Body of pancreas (tissue), 4 donors: ENCODE results near the gene DMD. TPM values are rescaled to one million over a fixed set of nuclear protein-coding genes. Genes with fewer than 3 reads are reported as not detected.
"Not testable (repeated sequence)": the region's sequence is repeated elsewhere in the genome, so short reads cannot be mapped to it uniquely, and the experiment has no call there.

Experiments
- ATAC-seq: fragments of 150-250 bp; one replicate; pipeline ENCODE4 v1.9.1; 2016
- DNase-seq, 4 donors: peaks; one replicate each; pipeline ENCODE4 v3.0.0-alpha.2; 2019
- H3K27ac ChIP-seq, 4 donors: fragments of 200-600 bp; sonication (generic); 1 replicate in 3 of 4; 2 replicates in 1 of 4; pipeline versions ENCODE4 v1.5.1 to v1.6.1; 2016 to 2019; ENCODE audit warnings: mild to moderate bottlenecking in 1 of 4, mixed read lengths in 1 of 4, moderate library complexity in 1 of 4
- H3K27me3 ChIP-seq, 2 donors: fragments of 200-600 bp; sonication (generic); one replicate each; pipeline ENCODE4 v1.6.0; 2016; ENCODE audit warnings: mild to moderate bottlenecking in 1 of 2
- H3K36me3 ChIP-seq, 2 donors: fragments of 200-600 bp; sonication (generic); replicated peaks in 1 of 2; 2 replicates each; pipeline ENCODE4 v1.5.1; 2016; ENCODE audit warnings: low read depth in 2 of 2; ENCODE audit not compliant: insufficient read depth in 1 of 2
- H3K4me1 ChIP-seq: fragments of 200-600 bp; sonication (generic); one replicate; pipeline ENCODE4 v1.6.0; 2016
- H3K4me3 ChIP-seq, 2 donors: fragments of 200-600 bp; sonication (generic); 1 replicate in 1 of 2; 2 replicates in 1 of 2; pipeline ENCODE4 v1.5.1; 2016 to 2019
- H3K9me3 ChIP-seq, 3 donors: fragments of 200-600 bp; sonication (generic); 1 replicate in 2 of 3; 2 replicates in 1 of 3; pipeline ENCODE4 v1.5.1; 2016
- POLR2A ChIP-seq, 3 donors: fragments of 450-650 bp; IDR thresholded peaks; one replicate each; pipeline ENCODE4 v1.6.1; 2016; ENCODE audit warnings: antibody characterized with exemption in 3 of 3, mild to moderate bottlenecking in 2 of 3
- WGBS, 2 donors: methylation state at CpG; one replicate each; pipeline ENCODE4 v1.1.5; 2017; 5-methylcytosine and 5-hydroxymethylcytosine counted together
- intact Hi-C: fragments of 100-400 bp; cut with DNase I; formaldehyde crosslinking; loops from one replicate; pipeline ENCODE4 v1.15.1; 2023
- total RNA-seq, 2 donors: library from RNA; depleted of rRNA; stranded (reverse); fragments of >200 nt; gene quantifications; one replicate each; pipeline ENCODE4 v1.1.0, GENCODE V29; 2016
- TF ChIP-seq, protein P1 (sequence below), 7 experiments: fragments of 450-650 bp in 4 of 7; fragments of 200-600 bp in 3 of 7; sonication (generic) in 3 of 7; IDR thresholded peaks; one replicate each; pipeline ENCODE4 v1.5.1; 2016 to 2019; ENCODE audit warnings: antibody characterized with exemption in 7 of 7

DMD gene
- total RNA-seq, 2 donors from 2014 or later, result 28.5 to 38.6 TPM

DNA sequence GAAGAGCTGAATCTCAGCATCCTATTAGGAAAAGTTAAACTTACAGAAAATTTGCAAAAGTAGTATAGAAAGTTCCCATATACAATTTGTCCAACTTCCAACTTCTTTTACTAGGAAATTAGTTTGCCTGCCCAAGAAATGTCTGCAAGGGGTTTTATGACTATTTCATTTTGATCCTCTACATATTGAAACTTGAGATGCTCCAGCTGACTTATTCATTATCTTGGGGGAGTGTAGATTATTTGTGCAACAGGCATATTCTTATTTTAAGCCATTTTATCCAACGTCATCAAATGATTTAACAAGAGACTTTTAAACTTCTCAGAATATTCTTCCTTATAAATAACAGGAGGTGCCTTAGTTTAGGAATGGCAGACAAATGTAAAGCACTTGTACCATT lies 1822.4 kb downstream of the DMD start:
- ATAC-seq, result no peak
- WGBS, 2 donors, result 35 to 59% methylated on average over 1 of the region's 1 CpG
- H3K4me3 ChIP-seq, result no peak overlapping the region
- TF ChIP-seq, protein P1, sequence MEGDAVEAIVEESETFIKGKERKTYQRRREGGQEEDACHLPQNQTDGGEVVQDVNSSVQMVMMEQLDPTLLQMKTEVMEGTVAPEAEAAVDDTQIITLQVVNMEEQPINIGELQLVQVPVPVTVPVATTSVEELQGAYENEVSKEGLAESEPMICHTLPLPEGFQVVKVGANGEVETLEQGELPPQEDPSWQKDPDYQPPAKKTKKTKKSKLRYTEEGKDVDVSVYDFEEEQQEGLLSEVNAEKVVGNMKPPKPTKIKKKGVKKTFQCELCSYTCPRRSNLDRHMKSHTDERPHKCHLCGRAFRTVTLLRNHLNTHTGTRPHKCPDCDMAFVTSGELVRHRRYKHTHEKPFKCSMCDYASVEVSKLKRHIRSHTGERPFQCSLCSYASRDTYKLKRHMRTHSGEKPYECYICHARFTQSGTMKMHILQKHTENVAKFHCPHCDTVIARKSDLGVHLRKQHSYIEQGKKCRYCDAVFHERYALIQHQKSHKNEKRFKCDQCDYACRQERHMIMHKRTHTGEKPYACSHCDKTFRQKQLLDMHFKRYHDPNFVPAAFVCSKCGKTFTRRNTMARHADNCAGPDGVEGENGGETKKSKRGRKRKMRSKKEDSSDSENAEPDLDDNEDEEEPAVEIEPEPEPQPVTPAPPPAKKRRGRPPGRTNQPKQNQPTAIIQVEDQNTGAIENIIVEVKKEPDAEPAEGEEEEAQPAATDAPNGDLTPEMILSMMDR (IDR thresholded peaks at IDR 0.05), result no peak
- TF ChIP-seq POLR2A (IDR thresholded peaks at IDR 0.05), result no peak
- no peaks in the 10 kb centered on the region for H3K36me3 ChIP-seq
- intact Hi-C loops, result no loop called here
- no peak for DNase-seq
- no peaks in the 10 kb centered on the region for H3K27me3 ChIP-seq
- H3K4me1 ChIP-seq, result no peaks in the 10 kb centered on the region
- no peaks in the 10 kb centered on the region for H3K9me3 ChIP-seq
- H3K27ac ChIP-seq, result no peak overlapping the region

DNA sequence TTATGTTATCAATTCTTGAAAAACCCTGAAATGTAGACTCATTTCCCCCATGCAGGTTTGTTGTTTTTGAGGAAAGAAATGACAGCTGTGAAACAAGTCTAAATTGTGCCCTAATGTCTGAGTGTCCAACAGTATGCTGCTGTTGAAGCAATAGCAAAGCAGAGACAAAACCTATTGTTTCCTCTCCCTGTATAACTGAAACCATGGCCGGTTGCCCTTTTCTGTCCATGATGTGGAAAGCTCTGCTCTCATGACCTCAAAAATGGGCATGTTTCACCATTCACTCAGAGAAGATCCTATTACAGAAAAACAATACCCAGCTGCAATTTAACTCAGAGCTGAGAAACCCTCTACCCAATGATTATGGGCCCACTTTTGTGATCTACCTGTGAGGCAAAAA lies 1826.9 kb downstream of the DMD start:
- ATAC-seq (no peak), DNase-seq (no peak)
- H3K27me3 ChIP-seq, result no peaks in the 10 kb centered on the region
- no peaks in the 10 kb centered on the region for H3K9me3 ChIP-seq
- no peaks in the 10 kb centered on the region for H3K36me3 ChIP-seq
- intact Hi-C loops, result no loop called here
- H3K27ac ChIP-seq, result no peak overlapping the region
- TF ChIP-seq, protein P1 (IDR thresholded peaks at IDR 0.05), result no peak
- no peak for TF ChIP-seq POLR2A (IDR thresholded peaks at IDR 0.05)
- no peak overlapping the region for H3K4me3 ChIP-seq
- H3K4me1 ChIP-seq, result no peaks in the 10 kb centered on the region
- 83 to 100% methylated on average over 1 of the region's 1 CpG for WGBS, 2 donors

DNA sequence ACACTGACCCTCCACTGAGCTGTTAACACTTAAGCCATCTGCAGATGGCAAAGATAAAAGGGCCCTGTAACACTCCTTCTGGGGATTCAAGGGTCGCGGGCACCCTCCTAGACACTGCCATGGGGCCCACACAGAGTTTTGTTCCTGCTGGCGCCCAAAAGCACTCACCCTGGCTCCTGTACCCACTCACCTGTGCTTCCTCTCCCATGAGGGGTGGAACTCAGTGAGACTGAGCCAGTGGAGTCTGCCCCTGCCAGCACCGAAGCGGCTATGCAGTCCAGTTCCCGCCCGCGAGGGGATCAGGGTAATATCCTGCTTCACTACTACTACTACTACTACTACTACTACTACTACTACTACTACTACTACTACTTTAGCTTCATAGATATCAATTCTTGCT lies 1827.4 kb downstream of the DMD start:
- Histone ChIP-seq H3K27ac (no peak overlapping the region), H3K9me3 (no peaks in the 10 kb centered on the region), H3K4me3 (no peak overlapping the region), H3K27me3 (no peaks in the 10 kb centered on the region), H3K36me3 (no peaks in the 10 kb centered on the region), H3K4me1 (no peaks in the 10 kb centered on the region)
- DNase-seq (no peak), ATAC-seq (no peak)
- 89 to 96% methylated on average over 4 to 8 of the region's 8 CpGs for WGBS, 2 donors
- intact Hi-C loops, result no loop called here
- no peak for TF ChIP-seq POLR2A (IDR thresholded peaks at IDR 0.05)
- TF ChIP-seq, protein P1 (IDR thresholded peaks at IDR 0.05), result no peak

DNA sequence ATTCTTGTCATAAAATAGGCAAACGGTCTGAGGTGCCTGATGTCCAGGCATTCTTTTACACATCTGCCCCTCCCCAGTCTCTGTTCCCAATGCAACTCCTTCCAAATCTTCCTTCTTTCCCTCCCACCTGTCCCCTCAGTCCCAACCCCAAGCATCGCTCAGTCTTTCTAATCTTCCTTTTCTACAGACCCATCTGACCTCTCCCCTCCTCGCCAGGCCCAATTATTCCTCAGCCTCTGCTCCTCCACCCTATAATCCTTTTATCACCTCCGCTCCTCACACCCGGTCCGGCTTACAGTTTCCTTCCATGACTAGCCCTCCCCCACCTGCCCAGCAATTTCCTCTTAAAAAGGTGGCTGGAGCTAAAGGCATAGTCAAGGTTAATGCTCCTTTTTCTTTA lies 1832.4 kb downstream of the DMD start:
- WGBS, 2 donors, result 82% methylated on average over 6 of the region's 6 CpGs
- intact Hi-C loops, H3K4me3 ChIP-seq, H3K36me3 ChIP-seq, H3K4me1 ChIP-seq, H3K27me3 ChIP-seq, ATAC-seq, H3K9me3 ChIP-seq, DNase-seq, H3K27ac ChIP-seq: not testable (repeated sequence)

DNA sequence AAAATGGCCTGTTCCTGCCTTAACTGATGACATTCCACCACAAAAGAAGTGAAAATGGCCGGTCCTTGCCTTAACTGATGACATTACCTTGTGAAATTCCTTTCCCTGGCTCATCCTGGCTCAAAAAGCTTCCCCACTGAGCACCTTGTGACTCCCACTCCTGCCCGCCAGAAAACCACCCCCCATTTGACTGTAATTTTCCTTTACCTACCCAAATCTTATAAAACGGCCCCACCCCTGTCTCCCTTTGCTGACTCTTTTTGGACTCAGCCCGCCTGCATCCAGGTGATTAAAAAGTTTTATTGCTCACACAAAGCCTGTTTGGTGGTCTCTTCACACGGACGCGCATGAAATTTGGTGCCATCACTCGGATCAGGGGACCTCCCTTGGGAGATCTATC lies 1833.5 kb downstream of the DMD start:
- intact Hi-C loops, H3K27me3 ChIP-seq, H3K4me1 ChIP-seq, DNase-seq, H3K36me3 ChIP-seq, H3K4me3 ChIP-seq, H3K27ac ChIP-seq, H3K9me3 ChIP-seq, ATAC-seq: not testable (repeated sequence)
- WGBS, 2 donors, result 86 to 90% methylated on average over 8 of the region's 8 CpGs

DNA sequence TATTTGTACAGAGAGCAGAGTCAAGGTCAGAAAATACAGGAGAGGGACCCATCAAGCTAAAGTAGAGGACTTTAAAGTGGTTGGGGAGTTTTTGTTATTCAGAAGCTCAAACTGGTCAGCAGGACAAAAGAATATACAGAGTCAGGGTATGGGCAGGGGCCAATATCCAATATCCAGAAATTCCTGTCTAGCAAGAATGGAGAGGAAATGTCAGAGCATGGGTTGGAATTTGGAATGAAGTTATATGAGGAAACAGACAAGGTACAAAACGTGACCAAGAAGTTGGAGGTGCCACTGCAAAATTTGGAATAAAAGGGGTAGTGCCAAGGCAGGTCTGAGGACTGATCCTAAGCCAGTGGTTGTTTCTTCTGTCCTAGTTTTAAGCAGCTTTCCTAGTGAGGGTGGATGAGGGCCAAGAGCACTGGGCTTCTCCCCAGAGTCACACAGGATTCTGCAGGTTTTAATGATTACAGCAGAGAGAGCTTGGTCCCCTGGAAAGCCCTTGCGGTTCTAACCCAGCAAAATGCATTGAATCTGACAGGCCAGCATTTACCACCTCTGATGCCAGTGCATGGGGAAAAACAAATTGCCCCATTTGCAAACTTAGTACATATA lies 1834.8 kb downstream of the DMD start:
- Histone ChIP-seq H3K27me3 (no peaks in the 10 kb centered on the region), H3K27ac (no peak overlapping the region), H3K9me3 (no peaks in the 10 kb centered on the region), H3K4me3 (no peak overlapping the region), H3K4me1 (no peaks in the 10 kb centered on the region), H3K36me3 (no peaks in the 10 kb centered on the region)
- intact Hi-C loops, result no loop called here
- TF ChIP-seq, protein P1 (IDR thresholded peaks at IDR 0.05), result no peak
- no peak for TF ChIP-seq POLR2A (IDR thresholded peaks at IDR 0.05)
- DNase-seq (peak in 1 of 4 donors; percentile 3), ATAC-seq (peak; percentile 56)
- 0 to 30% methylated on average over 1 to 2 of the region's 2 CpGs for WGBS, 2 donors
